Measurements from ENCODE around the gene OR2T27. TPM values are rescaled to one million over a fixed set of nuclear protein-coding genes. Genes with fewer than 3 reads are reported as not detected.
"Not testable (repeated sequence)": the region's sequence is repeated elsewhere in the genome, so short reads cannot be mapped to it uniquely, and the experiment has no call there.

The OR2T27 gene
- total and polyA plus RNA-seq, 3 experiments from 2014 or later = not detected

GRCh38 chr1:248656797-248657196 is 1.5 kb upstream of the OR2T27 start:
- H3K27me3 ChIP-seq (ENCODE audit: insufficient read depth, low read length, poor library complexity, severe bottlenecking); POLR2A ChIA-PET; H3K27ac ChIP-seq (ENCODE audit: low read depth, low read length); DNase-seq; H3K36me3 ChIP-seq (ENCODE audit: insufficient read depth, low read length); H3K9me3 Mint-ChIP-seq; H3K4me1 ChIP-seq (ENCODE audit: insufficient read depth, low read length); H3K4me3 ChIP-seq (ENCODE audit: low read length); CTCF ChIA-PET; H3K9me3 ChIP-seq (ENCODE audit: low read length); H3K36me3 Mint-ChIP-seq; H3K4me3 Mint-ChIP-seq; H3K27ac Mint-ChIP-seq; H3K4me1 Mint-ChIP-seq: not testable (repeated sequence)
- H3K27me3 Mint-ChIP-seq = peaks cover 5 to 14% of the 10 kb centered on the region in 2 donors

DNA sequence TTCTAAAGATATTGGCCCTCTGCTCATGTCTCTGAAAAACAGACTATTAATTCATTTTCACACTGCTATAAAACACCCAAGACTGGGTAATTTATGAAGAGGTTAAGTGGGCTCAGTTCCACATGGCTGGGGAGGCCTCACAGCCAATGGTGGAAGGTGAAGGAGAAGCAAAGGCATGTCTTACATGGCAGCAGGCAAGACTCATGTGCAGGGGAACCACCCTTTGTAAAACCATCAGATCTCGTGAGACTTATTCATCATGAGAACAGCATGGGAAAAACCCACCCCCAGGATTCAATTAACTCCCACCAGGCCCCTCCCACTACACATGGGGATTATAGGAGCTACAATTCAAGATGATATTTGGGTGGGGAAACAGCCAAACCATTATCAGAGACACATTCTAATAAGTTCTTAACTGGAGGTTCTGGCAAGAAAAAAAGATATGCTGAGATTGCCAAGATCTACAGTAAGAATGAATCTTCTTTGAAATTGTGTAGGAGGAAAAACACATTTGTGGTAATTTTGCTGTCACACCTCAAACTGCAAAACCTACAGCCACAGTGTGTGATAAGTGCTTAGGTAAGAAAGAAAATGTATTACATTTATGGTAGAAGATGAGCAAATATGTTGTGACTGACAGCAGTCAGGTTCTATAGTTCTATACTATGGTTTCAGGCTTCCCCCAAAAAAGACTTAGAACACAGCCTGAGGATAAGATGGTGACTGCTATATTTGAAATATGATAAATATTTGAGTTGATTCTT is 6.4 kb downstream of the OR2T27 start:
- H3K9me3 ChIP-seq (ENCODE audit: low read length); H3K27ac Mint-ChIP-seq; DNase-seq; H3K36me3 ChIP-seq (ENCODE audit: insufficient read depth, low read length); H3K4me1 Mint-ChIP-seq; CTCF ChIA-PET; POLR2A ChIA-PET; H3K4me3 Mint-ChIP-seq; H3K27me3 ChIP-seq (ENCODE audit: insufficient read depth, low read length, poor library complexity, severe bottlenecking); H3K27ac ChIP-seq (ENCODE audit: low read depth, low read length); H3K4me1 ChIP-seq (ENCODE audit: insufficient read depth, low read length); H3K4me3 ChIP-seq (ENCODE audit: low read length); H3K36me3 Mint-ChIP-seq; H3K9me3 Mint-ChIP-seq; H3K27me3 Mint-ChIP-seq: not testable (repeated sequence)

DNA sequence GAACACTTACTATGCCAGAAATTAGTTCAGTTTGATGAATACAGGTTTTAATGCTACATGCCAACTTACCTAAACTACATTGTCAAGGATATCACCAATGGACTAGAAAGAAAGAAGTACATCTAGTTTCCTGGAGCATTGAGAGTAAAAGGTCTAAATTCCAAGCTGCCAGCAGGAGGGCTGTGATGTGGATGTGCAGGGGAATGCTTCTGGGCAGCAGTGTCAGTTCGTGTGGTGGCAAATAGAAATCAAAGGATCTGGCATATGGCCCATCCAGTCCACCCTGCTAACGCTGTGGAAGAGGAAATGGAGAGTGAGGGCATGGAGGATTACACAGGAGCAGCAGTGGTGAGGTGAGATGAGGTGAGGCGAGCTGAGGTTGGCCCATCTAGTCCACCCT is 10.2 kb downstream of the OR2T27 start, which contains the start of gene OR2T35:
TSS of gene OR2T35 (minus strand) at position 101 of the 400 bp plus-strand sequence. CDS start 6,020 bp downstream, outside the sequence.
- H3K27me3 Mint-ChIP-seq; CTCF ChIA-PET; H3K4me3 ChIP-seq (ENCODE audit: low read length); DNase-seq; H3K36me3 ChIP-seq (ENCODE audit: insufficient read depth, low read length); H3K27ac ChIP-seq (ENCODE audit: low read depth, low read length); H3K27me3 ChIP-seq (ENCODE audit: insufficient read depth, low read length, poor library complexity, severe bottlenecking); H3K27ac Mint-ChIP-seq; H3K4me3 Mint-ChIP-seq; H3K4me1 ChIP-seq (ENCODE audit: insufficient read depth, low read length); POLR2A ChIA-PET; H3K36me3 Mint-ChIP-seq; H3K4me1 Mint-ChIP-seq; H3K9me3 ChIP-seq (ENCODE audit: low read length); H3K9me3 Mint-ChIP-seq: not testable (repeated sequence)

GRCh38 chr1:248642971-248643651 is 12.2 kb downstream of the OR2T27 start:
- H3K9me3 ChIP-seq (ENCODE audit: low read length); H3K27ac Mint-ChIP-seq; H3K4me3 Mint-ChIP-seq; H3K4me3 ChIP-seq (ENCODE audit: low read length); H3K27me3 ChIP-seq (ENCODE audit: insufficient read depth, low read length, poor library complexity, severe bottlenecking); H3K9me3 Mint-ChIP-seq; CTCF ChIA-PET; DNase-seq; H3K36me3 Mint-ChIP-seq; H3K4me1 ChIP-seq (ENCODE audit: insufficient read depth, low read length); H3K36me3 ChIP-seq (ENCODE audit: insufficient read depth, low read length); H3K27ac ChIP-seq (ENCODE audit: low read depth, low read length); H3K27me3 Mint-ChIP-seq; H3K4me1 Mint-ChIP-seq; POLR2A ChIA-PET: not testable (repeated sequence)

DNA sequence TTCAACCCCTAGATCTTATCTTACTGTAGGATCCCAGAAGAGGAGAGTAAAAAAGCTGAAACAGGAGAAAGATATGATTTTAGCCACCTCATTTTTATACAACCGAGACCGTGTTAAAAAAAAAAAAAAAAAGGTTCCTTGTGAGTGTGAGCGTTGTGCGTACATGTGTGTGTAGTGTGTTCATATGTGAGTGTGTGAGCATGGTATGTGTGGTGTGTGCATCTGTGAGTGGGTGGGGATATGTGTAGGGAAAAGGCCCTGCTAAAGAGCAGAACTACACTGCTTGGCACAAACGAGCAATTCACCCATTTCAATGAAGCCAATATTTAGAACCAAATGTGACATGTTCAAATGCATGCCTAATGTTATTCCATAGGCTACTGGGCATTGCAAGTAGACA is 13.7 kb downstream of the OR2T27 start:
- H3K9me3 Mint-ChIP-seq; H3K9me3 ChIP-seq (ENCODE audit: low read length); H3K27ac Mint-ChIP-seq; H3K4me3 Mint-ChIP-seq; H3K36me3 ChIP-seq (ENCODE audit: insufficient read depth, low read length); H3K27me3 Mint-ChIP-seq; H3K27ac ChIP-seq (ENCODE audit: low read depth, low read length); H3K4me1 ChIP-seq (ENCODE audit: insufficient read depth, low read length); H3K4me1 Mint-ChIP-seq; CTCF ChIA-PET; H3K4me3 ChIP-seq (ENCODE audit: low read length); DNase-seq; POLR2A ChIA-PET; H3K36me3 Mint-ChIP-seq; H3K27me3 ChIP-seq (ENCODE audit: insufficient read depth, low read length, poor library complexity, severe bottlenecking): not testable (repeated sequence)

- H3K4me3 Mint-ChIP-seq; DNase-seq; H3K36me3 ChIP-seq (ENCODE audit: insufficient read depth, low read length); H3K4me3 ChIP-seq (ENCODE audit: low read length); H3K27ac Mint-ChIP-seq; H3K4me1 ChIP-seq (ENCODE audit: insufficient read depth, low read length); H3K36me3 Mint-ChIP-seq; POLR2A ChIA-PET; H3K27me3 ChIP-seq (ENCODE audit: insufficient read depth, low read length, poor library complexity, severe bottlenecking); CTCF ChIA-PET; H3K27ac ChIP-seq (ENCODE audit: low read depth, low read length); H3K27me3 Mint-ChIP-seq; H3K4me1 Mint-ChIP-seq; H3K9me3 ChIP-seq (ENCODE audit: low read length); H3K9me3 Mint-ChIP-seq: not testable (repeated sequence)
These were observed 14.4 kb downstream of the OR2T27 start for GRCh38 chr1:248640906-248641305.

GRCh38 chr1:248639652-248640051 is 15.7 kb downstream of the OR2T27 start:
- H3K4me3 Mint-ChIP-seq; POLR2A ChIA-PET; H3K9me3 ChIP-seq (ENCODE audit: low read length); H3K36me3 Mint-ChIP-seq; H3K4me3 ChIP-seq (ENCODE audit: low read length); H3K4me1 ChIP-seq (ENCODE audit: insufficient read depth, low read length); H3K27me3 ChIP-seq (ENCODE audit: insufficient read depth, low read length, poor library complexity, severe bottlenecking); H3K4me1 Mint-ChIP-seq; DNase-seq; H3K27me3 Mint-ChIP-seq; H3K9me3 Mint-ChIP-seq; H3K27ac ChIP-seq (ENCODE audit: low read depth, low read length); H3K36me3 ChIP-seq (ENCODE audit: insufficient read depth, low read length); CTCF ChIA-PET; H3K27ac Mint-ChIP-seq: not testable (repeated sequence)

- H3K9me3 Mint-ChIP-seq; DNase-seq; H3K4me3 Mint-ChIP-seq; H3K36me3 Mint-ChIP-seq; H3K4me1 ChIP-seq (ENCODE audit: insufficient read depth, low read length); H3K27me3 ChIP-seq (ENCODE audit: insufficient read depth, low read length, poor library complexity, severe bottlenecking); CTCF ChIA-PET; POLR2A ChIA-PET; H3K27me3 Mint-ChIP-seq; H3K27ac ChIP-seq (ENCODE audit: low read depth, low read length); H3K36me3 ChIP-seq (ENCODE audit: insufficient read depth, low read length); H3K27ac Mint-ChIP-seq; H3K4me1 Mint-ChIP-seq; H3K4me3 ChIP-seq (ENCODE audit: low read length); H3K9me3 ChIP-seq (ENCODE audit: low read length): not testable (repeated sequence)
These were observed 18.7 kb downstream of the OR2T27 start for GRCh38 chr1:248636612-248637011.

All from CD8-positive, alpha-beta memory T cell (primary cell).